GM19043 (cell line): ENCODE data around the gene CXCL3.
A peak's percentile ranks its signal among the peaks of the same experiment; 100 is the strongest.
"Not testable (repeated sequence)": the region's sequence is repeated elsewhere in the genome, so short reads cannot be mapped to it uniquely, and the experiment has no call there.

Experiments
- ATAC-seq: cut with Tn5 transposase; IDR thresholded peaks from one replicate; pipeline ENCODE4 v1.9.1; 2021; ENCODE audit warnings: low read depth; ENCODE audit not compliant: unreplicated experiment

CXCL3 gene

DNA sequence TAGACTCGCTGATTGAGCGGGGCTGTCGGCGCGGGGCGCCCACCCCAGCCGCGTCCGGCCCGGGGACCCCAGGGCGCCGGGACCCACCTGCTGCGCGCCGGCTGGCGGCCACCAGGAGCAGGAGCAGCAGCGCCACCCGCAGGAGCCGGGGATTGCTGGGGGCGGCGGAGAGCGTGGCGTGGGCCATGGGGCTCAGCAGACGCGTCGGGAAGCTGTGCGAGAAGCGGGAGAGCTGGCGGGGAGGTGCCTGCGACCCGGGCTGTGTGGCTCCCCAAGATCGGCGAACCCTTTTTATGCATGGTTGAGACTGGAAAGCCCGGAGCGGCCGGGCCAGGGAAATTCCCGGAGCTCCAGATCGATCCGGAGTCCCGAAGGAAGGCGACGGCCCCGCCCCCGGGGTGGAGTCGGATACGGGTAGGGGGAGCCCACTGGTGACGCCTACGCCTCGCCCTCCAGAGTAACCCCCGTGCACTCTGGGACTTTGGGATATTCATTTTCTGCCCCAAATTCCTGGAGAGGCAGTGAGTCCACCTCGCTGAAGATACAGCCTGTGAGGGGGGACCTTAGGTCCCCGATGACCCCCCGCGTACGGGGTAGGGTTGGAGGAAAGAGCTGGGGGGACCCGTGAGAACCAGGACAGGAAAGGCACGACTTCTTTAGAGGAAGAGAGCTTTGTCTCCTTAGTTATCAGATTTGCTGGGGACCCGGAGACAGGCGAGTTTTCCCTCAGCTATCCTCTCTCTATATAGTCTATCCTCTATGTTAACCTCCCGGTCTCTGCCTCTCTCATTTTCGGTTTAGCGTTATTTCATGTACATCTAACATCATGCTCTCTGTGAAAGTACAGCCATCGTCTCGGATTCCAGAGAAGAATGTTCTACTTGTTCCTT is at the start of gene CXCL3:
CXCL3 (minus strand) TSS at position 265 of the 890 bp plus-strand sequence; CDS start at position 187, 78 bp downstream.
- ATAC-seq = peak; percentile 44

- ATAC-seq = no peak
These were observed 49.0 kb upstream of the CXCL3 start for GRCh38 chr4:74087481-74087880.

DNA sequence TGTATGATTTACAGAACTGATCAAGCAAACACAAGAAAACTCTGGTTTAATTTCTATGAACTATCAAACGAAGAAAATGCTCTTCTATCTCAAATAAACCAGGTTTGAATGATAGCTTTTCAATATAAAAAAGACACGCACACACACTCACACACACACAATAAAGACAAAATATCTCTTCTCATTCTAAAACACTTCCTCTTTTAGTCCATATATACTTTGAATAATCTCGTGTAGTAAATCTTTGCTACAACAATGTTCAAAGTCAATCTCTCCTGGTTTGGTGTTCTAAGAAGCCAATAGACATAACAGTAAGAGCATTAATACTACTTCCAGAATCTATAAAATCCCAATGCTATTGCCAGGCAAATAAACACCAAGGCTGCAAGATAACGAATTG is 47.2 kb upstream of the CXCL3 start:
- no peak for ATAC-seq

DNA sequence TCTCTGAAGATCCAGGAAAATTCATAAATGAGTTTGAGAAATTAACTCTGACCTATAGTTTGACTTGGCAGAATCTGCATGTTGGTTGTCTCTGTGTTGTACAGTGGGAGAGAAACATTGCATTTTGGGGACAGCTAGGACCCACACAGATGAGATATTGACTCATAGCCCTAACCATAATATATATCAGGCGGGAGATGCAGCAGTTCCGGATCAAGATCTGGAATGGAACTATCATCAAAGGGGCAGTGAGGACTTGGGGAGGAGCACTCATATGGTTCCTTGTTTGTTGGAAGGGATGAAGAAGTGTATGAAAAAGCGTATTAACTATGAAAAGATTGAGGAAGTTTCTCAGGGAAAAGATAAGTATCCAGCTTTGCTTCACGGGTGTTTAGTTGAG is 46.5 kb upstream of the CXCL3 start:
- no peak for ATAC-seq

GRCh38 chr4:74083546-74083945 is 45.1 kb upstream of the CXCL3 start:
- no peak for ATAC-seq

DNA sequence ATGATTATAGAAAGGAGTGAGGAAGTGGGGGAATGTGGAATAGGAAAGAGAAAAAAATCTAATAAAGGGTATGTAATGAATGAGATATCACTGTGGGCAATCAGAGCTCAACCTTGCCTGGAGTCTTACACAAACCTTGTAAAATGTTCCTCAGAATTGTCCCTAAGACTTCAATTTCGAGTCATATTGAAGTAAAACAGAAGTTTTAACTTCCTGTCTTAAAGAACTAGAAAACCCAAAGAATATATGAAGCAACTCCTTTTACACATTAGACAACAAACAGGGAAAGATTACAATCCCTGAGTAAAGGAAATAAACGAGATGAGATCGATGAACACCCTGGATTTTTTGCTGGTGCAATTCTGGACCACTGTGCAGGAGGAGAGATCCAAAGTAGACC is 42.5 kb upstream of the CXCL3 start:
- ATAC-seq = no peak

- not testable (repeated sequence) for ATAC-seq
These were observed 41.9 kb upstream of the CXCL3 start for GRCh38 chr4:74080351-74080750.

- not testable (repeated sequence) for ATAC-seq
These were observed 40.5 kb upstream of the CXCL3 start for GRCh38 chr4:74079024-74079423.

DNA sequence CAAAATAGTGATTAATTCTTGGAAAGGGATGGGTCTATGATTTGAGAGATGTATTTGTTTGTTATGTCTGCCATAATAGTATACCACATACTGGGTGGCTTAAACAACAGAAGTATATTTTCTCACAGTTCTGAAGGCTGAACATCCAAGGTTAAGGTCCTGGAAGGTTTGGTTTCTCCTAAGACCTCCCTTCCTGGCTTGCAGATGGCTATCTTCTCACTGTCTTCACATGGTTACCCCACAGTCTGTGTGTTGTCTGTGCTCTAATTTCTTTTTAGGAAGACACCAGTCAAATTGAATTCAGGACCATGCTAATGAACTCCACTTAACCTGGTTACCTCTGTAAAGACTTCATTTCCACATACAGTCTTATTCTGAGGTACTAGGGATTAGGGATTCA is 34.9 kb upstream of the CXCL3 start:
- ATAC-seq = no peak

DNA sequence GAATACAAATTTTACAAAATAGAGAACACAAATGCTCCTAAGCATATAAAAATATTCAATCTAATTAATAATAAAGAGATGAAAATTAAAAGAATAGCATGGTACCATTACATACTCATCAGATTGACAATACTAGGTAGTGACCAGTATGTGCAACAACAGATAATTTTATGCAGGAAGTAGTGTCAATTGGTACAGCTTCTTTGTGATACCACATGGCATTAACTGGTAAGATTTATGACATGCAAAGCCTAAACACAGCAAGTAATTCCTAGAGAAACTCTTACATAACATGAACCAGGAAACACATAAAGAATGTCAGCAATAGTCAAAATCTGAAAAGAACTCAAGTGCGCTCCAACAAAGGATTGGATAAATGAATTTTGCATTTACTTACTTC is 34.2 kb upstream of the CXCL3 start:
- no peak for ATAC-seq

DNA sequence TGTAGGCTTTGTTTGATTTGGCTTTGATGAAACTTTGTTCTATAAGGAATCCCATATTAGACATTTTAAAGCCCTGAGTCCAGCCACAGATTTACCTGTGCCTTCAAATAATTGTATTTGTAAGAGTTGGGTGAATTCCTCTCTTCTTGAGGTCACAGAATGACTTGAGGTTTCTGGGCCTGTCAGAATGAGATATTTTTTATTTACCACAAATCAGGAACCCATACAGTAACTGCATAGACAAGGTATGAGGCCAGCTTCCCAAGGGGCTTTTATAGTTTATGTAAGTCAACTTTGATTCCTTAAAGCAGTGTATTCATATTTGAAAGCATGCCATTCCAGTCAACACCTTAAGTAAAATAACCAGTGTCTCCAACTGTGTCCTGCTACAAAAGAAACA is 29.1 kb upstream of the CXCL3 start:
- no peak for ATAC-seq

- ATAC-seq = no peak
These were observed 27.7 kb upstream of the CXCL3 start for GRCh38 chr4:74066232-74066631.

DNA sequence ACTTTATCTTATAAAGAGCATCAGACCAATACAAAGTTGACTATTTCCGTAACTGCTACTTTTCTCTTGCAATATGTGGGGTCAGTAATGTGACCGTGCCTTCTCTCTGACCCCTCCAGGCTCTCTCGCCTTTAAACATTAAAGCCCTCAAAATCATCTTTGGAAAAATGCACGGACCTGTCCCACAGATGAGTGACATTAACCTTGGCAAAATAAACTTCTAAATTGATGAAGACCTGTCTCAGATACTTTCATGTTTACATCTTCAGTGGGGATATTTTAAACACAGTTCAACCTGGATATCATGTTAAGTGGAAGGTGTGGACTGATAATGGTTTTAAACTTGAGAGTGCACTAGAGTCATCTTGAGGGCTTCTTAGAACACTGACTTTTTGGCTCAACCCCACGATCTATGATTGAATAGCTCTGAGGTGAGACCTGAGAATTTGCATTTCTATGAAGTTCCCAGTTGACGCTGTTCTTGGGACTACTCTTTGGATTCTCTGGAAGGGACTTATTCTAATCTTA is 26.7 kb upstream of the CXCL3 start:
- no peak for ATAC-seq

- ATAC-seq = no peak
These were observed 25.4 kb upstream of the CXCL3 start for GRCh38 chr4:74063859-74064258.

- no peak for ATAC-seq
These were observed 24.5 kb upstream of the CXCL3 start for GRCh38 chr4:74062953-74063352.

DNA sequence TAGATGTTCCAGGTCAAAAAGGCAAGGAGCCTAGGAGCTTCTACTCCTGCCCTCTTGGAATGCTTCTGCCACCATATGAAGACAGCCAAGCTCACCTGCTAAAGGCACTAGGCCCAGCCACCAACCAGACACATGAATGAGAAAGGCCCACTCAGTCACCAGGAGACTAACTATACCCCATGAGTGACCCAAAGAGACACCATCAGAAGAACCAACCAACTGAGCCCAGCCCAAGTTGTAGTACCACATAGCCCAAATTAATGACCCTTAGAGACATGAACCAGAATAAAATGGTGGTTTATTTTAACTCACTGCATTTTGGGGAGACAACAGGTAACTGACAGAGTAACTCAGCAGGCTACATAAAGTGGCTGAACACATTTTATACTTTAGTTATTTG is 22.9 kb upstream of the CXCL3 start:
- no peak for ATAC-seq

- ATAC-seq = no peak
These were observed 20.8 kb upstream of the CXCL3 start for GRCh38 chr4:74059161-74059829.

DNA sequence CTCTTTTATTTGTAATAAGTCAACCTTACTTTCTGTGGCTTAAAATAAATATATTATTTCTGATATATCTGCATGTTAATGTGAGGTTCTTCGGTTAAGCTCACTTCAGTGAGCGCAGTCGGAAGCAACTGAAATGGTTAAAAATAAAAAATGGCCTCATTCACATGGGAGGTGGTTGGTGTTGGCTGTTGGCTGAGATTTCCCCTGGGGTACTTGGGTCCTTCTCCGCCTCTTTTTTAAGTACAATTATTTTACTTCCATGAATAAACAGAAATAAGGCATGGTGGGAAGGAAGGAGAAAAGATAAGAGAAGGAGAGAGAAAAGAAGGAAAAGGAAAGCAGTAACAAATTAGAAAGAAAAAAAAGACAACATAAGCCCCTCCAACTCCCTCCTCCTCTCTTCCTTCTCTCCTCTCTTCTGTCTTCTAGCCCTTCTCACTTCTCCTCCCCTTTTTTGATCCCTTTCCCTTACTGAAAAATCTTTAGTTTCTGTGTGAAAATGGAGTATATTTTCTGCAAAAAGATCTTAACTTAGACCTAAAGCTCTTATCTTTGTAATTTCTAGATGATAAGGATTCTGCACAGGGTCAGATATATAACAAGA is 19.7 kb upstream of the CXCL3 start:
- ATAC-seq = no peak

- no peak for ATAC-seq
These were observed 19.1 kb upstream of the CXCL3 start for GRCh38 chr4:74057588-74057987.

DNA sequence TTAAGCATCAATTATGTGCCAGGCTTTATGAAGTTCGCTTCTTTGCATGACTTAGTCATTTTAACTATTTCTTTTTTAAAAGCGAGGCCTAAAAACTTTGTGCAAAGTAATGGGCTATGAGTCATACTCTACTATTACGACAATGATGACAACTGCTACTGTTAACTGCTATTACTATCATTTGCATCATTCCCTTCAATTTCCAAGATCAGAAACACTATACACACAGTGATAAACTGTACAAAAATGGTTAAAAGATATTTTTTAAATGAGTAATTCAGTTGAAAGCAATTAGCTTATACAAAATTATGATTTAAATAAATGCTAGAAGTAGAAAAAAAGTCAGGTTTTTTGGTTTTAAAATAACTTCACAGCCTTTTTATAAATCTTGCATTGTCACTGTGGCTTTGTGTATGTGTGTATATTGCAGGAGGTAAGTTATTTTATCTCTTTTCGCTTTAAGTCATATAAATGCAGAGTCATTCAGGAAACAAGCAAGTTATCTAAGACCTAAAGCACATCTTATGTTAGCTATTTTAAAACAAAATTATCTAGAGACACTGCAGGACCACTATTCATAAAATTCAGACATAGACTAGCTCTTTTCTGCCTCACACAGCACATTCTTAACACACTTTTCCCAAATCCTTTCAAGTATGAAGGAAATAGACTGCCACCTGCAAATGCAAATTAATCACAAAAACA is 18.5 kb upstream of the CXCL3 start:
- no peak for ATAC-seq
